Measurements from ENCODE around the gene IDH2.

DNA sequence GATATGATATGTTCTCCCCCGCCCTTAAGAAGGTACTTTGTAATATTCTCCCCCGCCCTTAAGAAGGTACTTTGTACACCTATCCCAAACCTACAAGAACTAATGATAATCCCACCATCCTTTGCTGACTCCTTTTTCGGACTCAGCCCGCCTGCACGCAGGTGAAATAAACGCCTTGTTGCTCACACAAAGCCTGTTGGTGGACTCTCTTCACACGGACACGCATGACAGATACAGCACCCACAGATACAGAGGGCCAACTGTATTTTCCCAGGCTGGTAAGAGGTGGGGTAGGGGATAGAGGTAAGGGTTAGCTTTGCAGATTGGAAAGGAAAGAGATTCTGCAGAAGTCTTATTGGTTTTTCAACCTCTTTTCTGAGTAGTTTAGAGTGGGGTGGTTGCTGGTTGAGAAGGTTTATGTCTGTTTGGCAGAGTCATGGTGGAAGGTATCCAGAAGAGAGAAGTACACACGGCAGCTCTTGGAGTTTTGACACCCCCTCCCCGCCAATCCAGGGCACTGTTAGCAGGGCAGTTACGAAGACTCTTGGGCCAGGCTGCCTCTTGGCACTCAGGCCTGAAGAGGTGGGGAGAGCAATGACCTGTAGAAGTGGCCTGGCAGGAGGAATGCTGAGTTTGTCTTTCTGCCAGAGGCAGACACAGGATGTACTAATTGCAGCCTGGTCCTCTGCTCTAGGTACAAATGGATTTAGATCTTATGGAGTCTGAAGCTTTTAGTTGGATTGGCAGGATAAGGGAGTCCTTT, 36.0 kb upstream of the IDH2 start:
- no peak for TF ChIP-seq ZNF670 (CRISPR knock-in tag; IDR thresholded peaks at IDR 0.05; ENCODE audit: borderline replicate concordance)
- TF ChIP-seq, protein P1, sequence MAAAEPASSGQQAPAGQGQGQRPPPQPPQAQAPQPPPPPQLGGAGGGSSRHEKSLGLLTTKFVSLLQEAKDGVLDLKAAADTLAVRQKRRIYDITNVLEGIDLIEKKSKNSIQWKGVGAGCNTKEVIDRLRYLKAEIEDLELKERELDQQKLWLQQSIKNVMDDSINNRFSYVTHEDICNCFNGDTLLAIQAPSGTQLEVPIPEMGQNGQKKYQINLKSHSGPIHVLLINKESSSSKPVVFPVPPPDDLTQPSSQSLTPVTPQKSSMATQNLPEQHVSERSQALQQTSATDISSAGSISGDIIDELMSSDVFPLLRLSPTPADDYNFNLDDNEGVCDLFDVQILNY (CRISPR knock-in tag; conservative IDR thresholded peaks at IDR 0.05): no peak
- no peak for TF ChIP-seq KDM1A (CRISPR knock-in tag; IDR thresholded peaks at IDR 0.05)
- no peak for TF ChIP-seq ARNT (IDR thresholded peaks at IDR 0.05)
- TF ChIP-seq DR1 (CRISPR knock-in tag; IDR thresholded peaks at IDR 0.05): no peak
- TF ChIP-seq, protein P2, sequence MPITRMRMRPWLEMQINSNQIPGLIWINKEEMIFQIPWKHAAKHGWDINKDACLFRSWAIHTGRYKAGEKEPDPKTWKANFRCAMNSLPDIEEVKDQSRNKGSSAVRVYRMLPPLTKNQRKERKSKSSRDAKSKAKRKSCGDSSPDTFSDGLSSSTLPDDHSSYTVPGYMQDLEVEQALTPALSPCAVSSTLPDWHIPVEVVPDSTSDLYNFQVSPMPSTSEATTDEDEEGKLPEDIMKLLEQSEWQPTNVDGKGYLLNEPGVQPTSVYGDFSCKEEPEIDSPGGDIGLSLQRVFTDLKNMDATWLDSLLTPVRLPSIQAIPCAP (CRISPR knock-in tag; IDR thresholded peaks at IDR 0.05; ENCODE audit: low read depth): no peak
- no peak for TF ChIP-seq SRSF9 (IDR thresholded peaks at IDR 0.05; ENCODE audit: borderline replicate concordance, insufficient read depth, low read depth, low read length, poor library complexity, severe bottlenecking)
- TF ChIP-seq, protein P3, sequence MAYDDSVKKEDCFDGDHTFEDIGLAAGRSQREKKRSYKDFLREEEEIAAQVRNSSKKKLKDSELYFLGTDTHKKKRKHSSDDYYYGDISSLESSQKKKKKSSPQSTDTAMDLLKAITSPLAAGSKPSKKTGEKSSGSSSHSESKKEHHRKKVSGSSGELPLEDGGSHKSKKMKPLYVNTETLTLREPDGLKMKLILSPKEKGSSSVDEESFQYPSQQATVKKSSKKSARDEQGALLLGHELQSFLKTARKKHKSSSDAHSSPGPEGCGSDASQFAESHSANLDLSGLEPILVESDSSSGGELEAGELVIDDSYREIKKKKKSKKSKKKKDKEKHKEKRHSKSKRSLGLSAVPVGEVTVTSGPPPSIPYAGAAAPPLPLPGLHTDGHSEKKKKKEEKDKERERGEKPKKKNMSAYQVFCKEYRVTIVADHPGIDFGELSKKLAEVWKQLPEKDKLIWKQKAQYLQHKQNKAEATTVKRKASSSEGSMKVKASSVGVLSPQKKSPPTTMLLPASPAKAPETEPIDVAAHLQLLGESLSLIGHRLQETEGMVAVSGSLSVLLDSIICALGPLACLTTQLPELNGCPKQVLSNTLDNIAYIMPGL (CRISPR knock-in tag; IDR thresholded peaks at IDR 0.05; ENCODE audit: borderline replicate concordance in 1 of 2, low read depth in 1 of 2): no peak
- TF ChIP-seq, protein P4, sequence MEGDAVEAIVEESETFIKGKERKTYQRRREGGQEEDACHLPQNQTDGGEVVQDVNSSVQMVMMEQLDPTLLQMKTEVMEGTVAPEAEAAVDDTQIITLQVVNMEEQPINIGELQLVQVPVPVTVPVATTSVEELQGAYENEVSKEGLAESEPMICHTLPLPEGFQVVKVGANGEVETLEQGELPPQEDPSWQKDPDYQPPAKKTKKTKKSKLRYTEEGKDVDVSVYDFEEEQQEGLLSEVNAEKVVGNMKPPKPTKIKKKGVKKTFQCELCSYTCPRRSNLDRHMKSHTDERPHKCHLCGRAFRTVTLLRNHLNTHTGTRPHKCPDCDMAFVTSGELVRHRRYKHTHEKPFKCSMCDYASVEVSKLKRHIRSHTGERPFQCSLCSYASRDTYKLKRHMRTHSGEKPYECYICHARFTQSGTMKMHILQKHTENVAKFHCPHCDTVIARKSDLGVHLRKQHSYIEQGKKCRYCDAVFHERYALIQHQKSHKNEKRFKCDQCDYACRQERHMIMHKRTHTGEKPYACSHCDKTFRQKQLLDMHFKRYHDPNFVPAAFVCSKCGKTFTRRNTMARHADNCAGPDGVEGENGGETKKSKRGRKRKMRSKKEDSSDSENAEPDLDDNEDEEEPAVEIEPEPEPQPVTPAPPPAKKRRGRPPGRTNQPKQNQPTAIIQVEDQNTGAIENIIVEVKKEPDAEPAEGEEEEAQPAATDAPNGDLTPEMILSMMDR (CRISPR knock-in tag; IDR thresholded peaks at IDR 0.05): no peak
- TF ChIP-seq, protein P5, sequence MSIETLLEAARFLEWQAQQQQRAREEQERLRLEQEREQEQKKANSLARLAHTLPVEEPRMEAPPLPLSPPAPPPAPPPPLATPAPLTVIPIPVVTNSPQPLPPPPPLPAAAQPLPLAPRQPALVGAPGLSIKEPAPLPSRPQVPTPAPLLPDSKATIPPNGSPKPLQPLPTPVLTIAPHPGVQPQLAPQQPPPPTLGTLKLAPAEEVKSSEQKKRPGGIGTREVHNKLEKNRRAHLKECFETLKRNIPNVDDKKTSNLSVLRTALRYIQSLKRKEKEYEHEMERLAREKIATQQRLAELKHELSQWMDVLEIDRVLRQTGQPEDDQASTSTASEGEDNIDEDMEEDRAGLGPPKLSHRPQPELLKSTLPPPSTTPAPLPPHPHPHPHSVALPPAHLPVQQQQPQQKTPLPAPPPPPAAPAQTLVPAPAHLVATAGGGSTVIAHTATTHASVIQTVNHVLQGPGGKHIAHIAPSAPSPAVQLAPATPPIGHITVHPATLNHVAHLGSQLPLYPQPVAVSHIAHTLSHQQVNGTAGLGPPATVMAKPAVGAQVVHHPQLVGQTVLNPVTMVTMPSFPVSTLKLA (IDR thresholded peaks at IDR 0.05): no peak
- TF ChIP-seq TGIF2 (CRISPR knock-in tag; IDR thresholded peaks at IDR 0.05): no peak
- no peak for TF ChIP-seq ZNF143 (CRISPR knock-in tag; IDR thresholded peaks at IDR 0.05)
- TF ChIP-seq, protein P6, sequence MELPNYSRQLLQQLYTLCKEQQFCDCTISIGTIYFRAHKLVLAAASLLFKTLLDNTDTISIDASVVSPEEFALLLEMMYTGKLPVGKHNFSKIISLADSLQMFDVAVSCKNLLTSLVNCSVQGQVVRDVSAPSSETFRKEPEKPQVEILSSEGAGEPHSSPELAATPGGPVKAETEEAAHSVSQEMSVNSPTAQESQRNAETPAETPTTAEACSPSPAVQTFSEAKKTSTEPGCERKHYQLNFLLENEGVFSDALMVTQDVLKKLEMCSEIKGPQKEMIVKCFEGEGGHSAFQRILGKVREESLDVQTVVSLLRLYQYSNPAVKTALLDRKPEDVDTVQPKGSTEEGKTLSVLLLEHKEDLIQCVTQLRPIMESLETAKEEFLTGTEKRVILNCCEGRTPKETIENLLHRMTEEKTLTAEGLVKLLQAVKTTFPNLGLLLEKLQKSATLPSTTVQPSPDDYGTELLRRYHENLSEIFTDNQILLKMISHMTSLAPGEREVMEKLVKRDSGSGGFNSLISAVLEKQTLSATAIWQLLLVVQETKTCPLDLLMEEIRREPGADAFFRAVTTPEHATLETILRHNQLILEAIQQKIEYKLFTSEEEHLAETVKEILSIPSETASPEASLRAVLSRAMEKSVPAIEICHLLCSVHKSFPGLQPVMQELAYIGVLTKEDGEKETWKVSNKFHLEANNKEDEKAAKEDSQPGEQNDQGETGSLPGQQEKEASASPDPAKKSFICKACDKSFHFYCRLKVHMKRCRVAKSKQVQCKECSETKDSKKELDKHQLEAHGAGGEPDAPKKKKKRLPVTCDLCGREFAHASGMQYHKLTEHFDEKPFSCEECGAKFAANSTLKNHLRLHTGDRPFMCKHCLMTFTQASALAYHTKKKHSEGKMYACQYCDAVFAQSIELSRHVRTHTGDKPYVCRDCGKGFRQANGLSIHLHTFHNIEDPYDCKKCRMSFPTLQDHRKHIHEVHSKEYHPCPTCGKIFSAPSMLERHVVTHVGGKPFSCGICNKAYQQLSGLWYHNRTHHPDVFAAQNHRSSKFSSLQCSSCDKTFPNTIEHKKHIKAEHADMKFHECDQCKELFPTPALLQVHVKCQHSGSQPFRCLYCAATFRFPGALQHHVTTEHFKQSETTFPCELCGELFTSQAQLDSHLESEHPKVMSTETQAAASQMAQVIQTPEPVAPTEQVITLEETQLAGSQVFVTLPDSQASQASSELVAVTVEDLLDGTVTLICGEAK (IDR thresholded peaks at IDR 0.05): no peak
- TF ChIP-seq, protein P6 (CRISPR knock-in tag; IDR thresholded peaks at IDR 0.05): no peak
- TF ChIP-seq ZC3H4 (CRISPR knock-in tag; IDR thresholded peaks at IDR 0.05; ENCODE audit: borderline replicate concordance): no peak
